Keratinocyte (primary cell): Measurements from ENCODE around the gene SLC6A15. TPM values are rescaled to one million over a fixed set of nuclear protein-coding genes. Genes with fewer than 3 reads are reported as not detected.

ENCODE experiments used
- DNase-seq: peaks from one replicate; pipeline ENCODE4 v3.0.0-alpha.2; 2011; ENCODE audit warnings: low read depth, missing footprints, low spot score
- FAIRE-seq: peaks from 2 replicates; lab custom pipeline; 2011; peaks lifted over from hg19 to GRCh38; lab: Jason Lieb, UNC
- H2AFZ ChIP-seq: 2 replicates; pipeline ENCODE4 v1.6.0; 2012; ENCODE audit warnings: low read length, control low read depth, inconsistent platforms; ENCODE audit not compliant: control insufficient read depth
- H3K27ac ChIP-seq: 2 replicates; pipeline ENCODE4 v1.5.1; 2011; ENCODE audit warnings: low read length; ENCODE audit not compliant: control insufficient read depth, insufficient read depth
- H3K27me3 ChIP-seq: 3 replicates; pipeline ENCODE4 v1.6.0; 2011; ENCODE audit warnings: low read length; ENCODE audit not compliant: control insufficient read depth, insufficient read depth; ENCODE audit errors: extremely low read depth
- H3K36me3 ChIP-seq, 2 experiments: 2 replicates in 1 of 2; 3 replicates in 1 of 2; pipeline ENCODE4 v1.5.1; 2011; ENCODE audit warnings: low read length in 2 of 2, mild to moderate bottlenecking in 1 of 2; ENCODE audit not compliant: control insufficient read depth in 2 of 2, insufficient read depth in 2 of 2; ENCODE audit errors: extremely low read depth in 1 of 2
- H3K4me1 ChIP-seq: 3 replicates; pipeline ENCODE4 v1.5.1; 2011; ENCODE audit warnings: low read length; ENCODE audit not compliant: control insufficient read depth, insufficient read depth; ENCODE audit errors: extremely low read depth
- H3K4me2 ChIP-seq: 3 replicates; pipeline ENCODE4 v1.6.0; 2011; ENCODE audit warnings: low read depth, low read length; ENCODE audit not compliant: control insufficient read depth, insufficient read depth; ENCODE audit errors: extremely low read depth
- H3K4me3 ChIP-seq, 3 experiments: fragments of 200-600 bp in 1 of 3; sonication (generic) in 1 of 3; 2 replicates in 2 of 3; 3 replicates in 1 of 3; pipeline ENCODE4 v1.5.1; 2011 to 2016; ENCODE audit warnings: low read length in 3 of 3, mild to moderate bottlenecking in 3 of 3, control low read depth in 2 of 3, inconsistent platforms in 1 of 3, low read depth in 1 of 3, mixed read lengths in 1 of 3, mixed run types in 1 of 3, moderate library complexity in 1 of 3; ENCODE audit not compliant: control insufficient read depth in 2 of 3, insufficient read depth in 2 of 3; ENCODE audit errors: extremely low read depth in 1 of 3
- H3K79me2 ChIP-seq: 2 replicates; pipeline ENCODE4 v1.6.0; 2012; ENCODE audit warnings: low read length; ENCODE audit not compliant: control insufficient read depth, insufficient read depth
- H3K9ac ChIP-seq: 3 replicates; pipeline ENCODE4 v1.6.0; 2011; ENCODE audit warnings: low read length; ENCODE audit not compliant: control insufficient read depth, insufficient read depth; ENCODE audit errors: extremely low read depth
- H3K9me1 ChIP-seq: 3 replicates; pipeline ENCODE4 v1.6.0; 2011; ENCODE audit warnings: low read length; ENCODE audit not compliant: control insufficient read depth, insufficient read depth; ENCODE audit errors: extremely low read depth
- H3K9me3 ChIP-seq: 2 replicates; pipeline ENCODE4 v1.5.1; 2012; ENCODE audit warnings: low read depth, low read length; ENCODE audit not compliant: control insufficient read depth
- H4K20me1 ChIP-seq: 3 replicates; pipeline ENCODE4 v1.6.0; 2011; ENCODE audit warnings: low read length; ENCODE audit not compliant: control insufficient read depth, insufficient read depth; ENCODE audit errors: extremely low read depth
- CTCF ChIP-seq, 3 experiments: IDR thresholded peaks in 1 of 3; conservative IDR thresholded peaks in 1 of 3; optimal IDR thresholded peaks in 1 of 3; 2 replicates in 2 of 3; 3 replicates in 1 of 3; pipeline versions ENCODE3 to v1.5.1; 2011; ENCODE audit warnings: low read length in 3 of 3, mild to moderate bottlenecking in 3 of 3, moderate library complexity in 2 of 3, control low read depth in 1 of 3, inconsistent platforms in 1 of 3; ENCODE audit not compliant: insufficient read depth in 2 of 3; ENCODE audit errors: extremely low read depth in 1 of 3
- EZH2 ChIP-seq: IDR thresholded peaks from one replicate; pipeline ENCODE4 v1.6.1; 2012; ENCODE audit warnings: inconsistent platforms, mild to moderate bottlenecking, low read length, moderate library complexity
- dilution Hi-C: fragments of 300-500 bp; cut with MboI; formaldehyde crosslinking; loops from one replicate; pipeline ENCODE4 v1.7.0; 2020; ENCODE audit warnings: low sequenced_read_pairs; ENCODE audit not compliant: extremely low pct_ligation_motif_present
- polyA plus RNA-seq, 5 experiments: library from polyadenylated mRNA; depleted of rRNA in 3 of 5; stranded (reverse) in 3 of 5; stranded (forward) in 1 of 5; unstranded in 1 of 5; fragments of >200 nt; gene quantifications; 1 replicate in 1 of 5; 2 replicates in 3 of 5; 3 replicates in 1 of 5; pipeline versions ENCODE4 v1.2.1 to v1.2.3, GENCODE V29; 2011 to 2012; ENCODE audit warnings: missing spikeins in 2 of 5, low read depth in 1 of 5, low replicate concordance in 1 of 5

SLC6A15 gene
- polyA plus RNA-seq, 1 donor (not counting 4 experiments of a cell fraction or from before 2014, with no cell fraction given) = 18.9 TPM

DNA sequence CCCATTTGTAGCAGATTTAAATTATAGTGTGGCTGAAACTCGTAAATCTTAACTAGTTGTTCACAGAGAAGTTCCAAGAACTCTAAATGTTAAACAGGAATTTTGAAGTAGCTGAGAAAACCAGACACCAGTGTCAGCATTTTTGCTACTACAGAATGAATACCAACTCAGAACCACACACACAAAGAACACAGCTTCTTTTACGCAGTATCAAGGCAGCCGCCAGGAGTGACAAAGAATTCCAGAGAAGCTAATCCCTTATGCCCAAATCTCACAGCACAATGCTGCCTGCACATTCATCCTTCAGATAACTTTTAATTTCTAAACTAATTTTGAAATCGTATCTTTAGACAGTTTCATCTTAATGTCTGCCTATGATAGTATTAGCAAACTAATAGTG is 37.4 kb downstream of the SLC6A15 start:
- no peaks in the 10 kb centered on the region for H4K20me1 ChIP-seq
- H3K9me1 ChIP-seq = no peaks in the 10 kb centered on the region
- H3K27ac ChIP-seq = no peak overlapping the region
- H3K79me2 ChIP-seq = no peaks in the 10 kb centered on the region
- H3K9me3 ChIP-seq = no peaks in the 10 kb centered on the region
- no peak overlapping the region for H3K4me2 ChIP-seq
- TF ChIP-seq CTCF (optimal IDR thresholded peaks at IDR 0.05 in 1 of 3, IDR thresholded peaks at IDR 0.05 in 1 of 3, conservative IDR thresholded peaks at IDR 0.05 in 1 of 3; ENCODE audit: extremely low read depth in 1 of 3, insufficient read depth in 2 of 3, low read length in 3 of 3) (no peak), EZH2 (no peak)
- FAIRE-seq = no peak
- H3K9ac ChIP-seq = no peak overlapping the region
- H3K27me3 ChIP-seq = no peaks in the 10 kb centered on the region
- DNase-seq = no peak
- dilution Hi-C loops = loop anchor here (25.0 kb wide), 1 partner anchor 162 kb away; the partner anchor contains the start of genes LRRIQ1 and TSPAN19
- H2AFZ ChIP-seq = no peak overlapping the region
- no peaks in the 10 kb centered on the region for H3K4me1 ChIP-seq
- no peak overlapping the region for H3K4me3 ChIP-seq
- H3K36me3 ChIP-seq = peaks cover 3 to 6% of the 10 kb centered on the region in 2 experiments

DNA sequence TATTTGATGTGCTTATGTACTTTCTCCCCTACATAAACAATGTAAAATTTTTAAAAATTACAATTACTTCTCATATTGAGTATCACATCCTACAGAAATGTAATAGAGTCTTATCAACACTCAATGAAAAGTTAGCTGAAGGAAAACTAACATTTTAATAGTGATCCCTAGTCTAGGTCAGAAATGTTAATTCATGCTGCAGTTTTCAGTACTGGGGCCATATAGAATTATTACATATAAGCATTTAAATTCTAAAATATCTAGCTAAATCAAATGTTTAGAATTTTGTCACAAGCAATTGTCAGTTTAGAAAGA is 37.8 kb downstream of the SLC6A15 start:
- Histone ChIP-seq H4K20me1 (no peaks in the 10 kb centered on the region), H3K9ac (no peak overlapping the region), H3K4me3 (no peak overlapping the region), H3K9me1 (no peaks in the 10 kb centered on the region), H2AFZ (no peak overlapping the region), H3K79me2 (no peaks in the 10 kb centered on the region), H3K4me2 (no peak overlapping the region), H3K27me3 (no peaks in the 10 kb centered on the region), H3K4me1 (no peaks in the 10 kb centered on the region), H3K27ac (no peak overlapping the region), H3K36me3 (peaks cover 3 to 6% of the 10 kb centered on the region in 2 experiments), H3K9me3 (no peaks in the 10 kb centered on the region)
- DNase-seq (no peak), FAIRE-seq (no peak)
- dilution Hi-C loops = loop anchor here (25.0 kb wide), 1 partner anchor 163 kb away; the partner anchor contains the start of genes LRRIQ1 and TSPAN19
- TF ChIP-seq EZH2 = no peak
- no peak for TF ChIP-seq CTCF (optimal IDR thresholded peaks at IDR 0.05 in 1 of 3, IDR thresholded peaks at IDR 0.05 in 1 of 3, conservative IDR thresholded peaks at IDR 0.05 in 1 of 3; ENCODE audit: extremely low read depth in 1 of 3, insufficient read depth in 2 of 3, low read length in 3 of 3)
